ENCODE data around the gene FLT1.

The FLT1 gene

DNA sequence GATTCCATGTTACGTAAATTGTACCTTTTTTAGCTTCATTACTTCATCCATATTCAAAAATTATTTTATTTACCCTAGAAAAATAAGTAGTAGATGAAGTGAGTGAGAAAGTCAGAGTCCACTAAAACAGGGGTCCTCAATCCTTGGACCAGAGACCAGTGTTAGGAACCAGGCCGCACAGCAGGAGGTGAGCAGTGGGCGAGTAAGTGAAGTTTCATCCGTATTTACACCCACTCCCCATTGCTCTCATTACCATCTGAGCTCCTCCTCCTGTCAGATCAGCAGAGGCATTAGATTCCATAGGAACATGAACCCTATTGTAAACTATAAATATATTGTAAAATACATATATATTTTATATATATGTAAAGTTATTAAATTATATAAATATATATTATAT, 237.6 kb downstream of the FLT1 start:
- Histone ChIP-seq H3K27ac (no peak overlapping the region), H3K36me3 (peaks cover 43% of the 10 kb centered on the region), H3K27me3 (ENCODE audit: insufficient read depth, low read depth, severe bottlenecking) (no peaks in the 10 kb centered on the region), H3K4me3 (ENCODE audit: low read depth, low read length) (no peak overlapping the region), H3K9me3 (ENCODE audit: severe bottlenecking) (no peaks in the 10 kb centered on the region)
- TF ChIP-seq, protein P1, sequence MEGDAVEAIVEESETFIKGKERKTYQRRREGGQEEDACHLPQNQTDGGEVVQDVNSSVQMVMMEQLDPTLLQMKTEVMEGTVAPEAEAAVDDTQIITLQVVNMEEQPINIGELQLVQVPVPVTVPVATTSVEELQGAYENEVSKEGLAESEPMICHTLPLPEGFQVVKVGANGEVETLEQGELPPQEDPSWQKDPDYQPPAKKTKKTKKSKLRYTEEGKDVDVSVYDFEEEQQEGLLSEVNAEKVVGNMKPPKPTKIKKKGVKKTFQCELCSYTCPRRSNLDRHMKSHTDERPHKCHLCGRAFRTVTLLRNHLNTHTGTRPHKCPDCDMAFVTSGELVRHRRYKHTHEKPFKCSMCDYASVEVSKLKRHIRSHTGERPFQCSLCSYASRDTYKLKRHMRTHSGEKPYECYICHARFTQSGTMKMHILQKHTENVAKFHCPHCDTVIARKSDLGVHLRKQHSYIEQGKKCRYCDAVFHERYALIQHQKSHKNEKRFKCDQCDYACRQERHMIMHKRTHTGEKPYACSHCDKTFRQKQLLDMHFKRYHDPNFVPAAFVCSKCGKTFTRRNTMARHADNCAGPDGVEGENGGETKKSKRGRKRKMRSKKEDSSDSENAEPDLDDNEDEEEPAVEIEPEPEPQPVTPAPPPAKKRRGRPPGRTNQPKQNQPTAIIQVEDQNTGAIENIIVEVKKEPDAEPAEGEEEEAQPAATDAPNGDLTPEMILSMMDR (IDR thresholded peaks at IDR 0.05; ENCODE audit: low read depth, low read length), result no peak
- DNase-seq, result no peak

DNA sequence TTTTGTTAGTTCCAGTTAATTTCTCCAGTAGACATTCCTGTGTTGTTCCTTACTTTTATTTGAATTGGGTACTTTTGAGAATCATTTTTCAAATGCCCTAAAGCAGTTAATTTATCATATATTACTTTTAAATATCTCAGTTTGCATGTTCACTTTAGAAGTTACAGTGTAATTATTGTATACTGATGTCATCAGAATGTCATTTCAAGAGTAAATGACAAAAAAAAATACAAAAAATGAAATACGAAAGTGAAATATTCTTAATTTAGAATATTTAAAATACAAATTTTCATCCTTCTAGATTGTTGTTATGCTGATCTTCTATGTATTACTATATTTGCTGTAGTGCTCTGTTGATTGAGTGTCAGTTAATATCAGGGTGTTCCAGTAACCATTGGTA, 242.4 kb downstream of the FLT1 start:
- Histone ChIP-seq H3K36me3 (peaks cover 15% of the 10 kb centered on the region), H3K9me3 (ENCODE audit: severe bottlenecking) (no peaks in the 10 kb centered on the region), H3K4me3 (ENCODE audit: low read depth, low read length) (no peak overlapping the region), H3K27ac (no peak overlapping the region), H3K27me3 (ENCODE audit: insufficient read depth, low read depth, severe bottlenecking) (no peaks in the 10 kb centered on the region)
- TF ChIP-seq, protein P1 (IDR thresholded peaks at IDR 0.05; ENCODE audit: low read depth, low read length), result no peak
- no peak for DNase-seq

DNA sequence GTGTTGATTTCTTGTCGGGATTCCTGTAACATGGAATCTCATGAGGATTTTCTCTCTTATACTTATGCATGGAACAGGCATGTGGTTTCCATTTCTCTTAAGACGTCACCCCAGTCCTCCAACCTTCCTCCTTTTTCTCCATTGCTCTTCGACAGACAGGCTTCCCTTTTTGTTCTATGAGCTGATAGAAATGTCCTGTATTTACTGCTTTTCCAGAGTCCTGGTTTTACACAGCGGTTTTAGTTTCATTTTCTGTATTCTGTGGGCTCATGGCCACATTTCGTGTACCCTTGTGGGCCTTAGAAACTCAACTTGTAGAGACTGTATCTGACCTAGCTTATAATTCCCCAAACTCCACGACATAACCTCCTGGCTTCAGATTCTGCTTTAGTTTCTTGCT, 243.5 kb downstream of the FLT1 start:
- no peak for DNase-seq
- TF ChIP-seq, protein P1 (IDR thresholded peaks at IDR 0.05; ENCODE audit: low read depth, low read length), result no peak
- H3K27ac ChIP-seq, result no peak overlapping the region

DNA sequence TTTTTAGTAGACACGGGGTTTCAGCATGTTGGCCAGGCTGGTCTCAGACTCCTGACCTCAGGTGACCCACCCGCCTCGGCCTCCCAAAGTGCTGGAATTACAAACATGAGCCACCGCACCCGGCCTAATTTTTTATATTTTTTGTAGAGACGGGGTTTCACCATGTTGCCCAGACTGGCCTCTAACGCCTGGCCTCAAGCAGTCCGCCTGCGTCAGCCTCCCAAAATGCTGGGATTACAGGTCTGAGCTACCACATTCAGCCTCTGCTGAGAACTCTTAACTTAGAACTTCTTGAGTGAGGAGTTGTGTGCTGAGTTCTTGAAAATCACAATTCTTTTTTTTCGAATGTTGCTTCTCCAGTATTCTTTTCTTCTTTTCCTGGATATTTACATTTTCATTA, 244.4 kb downstream of the FLT1 start:
- Histone ChIP-seq H3K9me3 (ENCODE audit: severe bottlenecking) (no peaks in the 10 kb centered on the region), H3K4me3 (ENCODE audit: low read depth, low read length) (no peak overlapping the region), H3K27ac (no peak overlapping the region), H3K27me3 (ENCODE audit: insufficient read depth, low read depth, severe bottlenecking) (no peaks in the 10 kb centered on the region), H3K36me3 (no peaks in the 10 kb centered on the region; the same call in 1 of the 2 replicates)
- TF ChIP-seq, protein P1 (IDR thresholded peaks at IDR 0.05; ENCODE audit: low read depth, low read length), result no peak
- no peak for DNase-seq

More for the DNA sequence above, 243.5 kb downstream of the FLT1 start:
- H3K4me3 ChIP-seq (ENCODE audit: low read depth, low read length), result no peak overlapping the region
- H3K27me3 ChIP-seq (ENCODE audit: insufficient read depth, low read depth, severe bottlenecking), result no peaks in the 10 kb centered on the region
- no peaks in the 10 kb centered on the region for H3K9me3 ChIP-seq (ENCODE audit: severe bottlenecking)
- peaks cover 5% of the 10 kb centered on the region for H3K36me3 ChIP-seq

Data from WERI-Rb-1 (cell line).